Right ventricle myocardium inferior (tissue), 1 donor: ENCODE data around the gene TTLL7. TPM values are rescaled to one million over a fixed set of nuclear protein-coding genes. Genes with fewer than 3 reads are reported as not detected.

Experiments
- ATAC-seq: fragments of 200-7000 bp; cut with Tn5 transposase; one replicate; pipeline ENCODE4 v1.9.1; 2020; ENCODE audit warnings: mild to moderate bottlenecking, moderate library complexity
- DNase-seq: peaks from one replicate; pipeline ENCODE4 v3.0.0; 2021; ENCODE audit errors: missing footprints
- intact Hi-C: fragments of 100-400 bp; cut with DNase I; formaldehyde crosslinking; loops from one replicate; pipeline ENCODE4 v1.11.0; 2022
- total RNA-seq: library from RNA; stranded (reverse); fragmentation: NEBNext Ultra II Directional; extraction: Animal tissue kit (Norgen Biotek cat#: 25700); gene quantifications from one replicate; pipeline ENCODE4 v1.2.1, GENCODE V29; 2021
- donor health status: DM: no; HTN: yes; CAD: no; lungs with severe emphysema.

The TTLL7 gene
- total RNA-seq, 1 donor from 2014 or later: 3.7 TPM

GRCh38 chr1:83844546-83844945 is 154.4 kb downstream of the TTLL7 start:
- intact Hi-C loops: no loop called here
- DNase-seq (no peak), ATAC-seq (no peak)

GRCh38 chr1:83839566-83840173 is 159.3 kb downstream of the TTLL7 start:
- ATAC-seq (no peak), DNase-seq (no peak)
- intact Hi-C loops: no loop called here

GRCh38 chr1:83838573-83838972 is 160.4 kb downstream of the TTLL7 start:
- DNase-seq (no peak), ATAC-seq (no peak)
- intact Hi-C loops: no loop called here

- intact Hi-C loops: no loop called here
- ATAC-seq (no peak), DNase-seq (no peak)
These were observed 162.4 kb downstream of the TTLL7 start for GRCh38 chr1:83836543-83836942.

- intact Hi-C loops: no loop called here
- DNase-seq: no peak
- no peak for ATAC-seq
These were observed 164.2 kb downstream of the TTLL7 start for GRCh38 chr1:83834621-83835264.

GRCh38 chr1:83832194-83832593 is 166.7 kb downstream of the TTLL7 start:
- ATAC-seq: no peak
- intact Hi-C loops: no loop called here
- DNase-seq: no peak

- intact Hi-C loops: no loop called here
- DNase-seq (no peak), ATAC-seq (no peak)
These were observed 169.8 kb downstream of the TTLL7 start for GRCh38 chr1:83829106-83829505.

- intact Hi-C loops: no loop called here
- no peak for DNase-seq
- no peak for ATAC-seq
These were observed 170.5 kb downstream of the TTLL7 start for GRCh38 chr1:83828456-83828855.

- ATAC-seq (peak; percentile 76), DNase-seq (peak; percentile 66)
- intact Hi-C loops: no loop called here
These were observed 171.2 kb downstream of the TTLL7 start for GRCh38 chr1:83827741-83828140.

- DNase-seq: no peak
- ATAC-seq: no peak
- intact Hi-C loops: no loop called here
These were observed 176.7 kb downstream of the TTLL7 start for GRCh38 chr1:83822208-83822607.

- ATAC-seq (no peak), DNase-seq (no peak)
- intact Hi-C loops: loop anchor here (10.0 kb wide), 1 partner anchor 1955 kb away; no protein-coding TSS in a partner anchor
These were observed 179.5 kb downstream of the TTLL7 start for GRCh38 chr1:83819436-83819835.

GRCh38 chr1:83818916-83819315 is 180.0 kb downstream of the TTLL7 start:
- DNase-seq (no peak), ATAC-seq (no peak)
- intact Hi-C loops: loop anchor here (10.0 kb wide), 1 partner anchor 1954 kb away; no protein-coding TSS in a partner anchor

- no peak for ATAC-seq
- intact Hi-C loops: loop anchor here (10.0 kb wide), 1 partner anchor 1952 kb away; no protein-coding TSS in a partner anchor
- DNase-seq: no peak
These were observed 182.1 kb downstream of the TTLL7 start for GRCh38 chr1:83816836-83817235.

GRCh38 chr1:83815330-83815729 is 183.6 kb downstream of the TTLL7 start:
- intact Hi-C loops: loop anchor here (10.0 kb wide), 1 partner anchor 1951 kb away; no protein-coding TSS in a partner anchor
- DNase-seq: no peak
- ATAC-seq: peak; percentile 57

Other genes starting within 250 kb of the TTLL7 start
- 33.8 TPM for gene PRKACB, start 145.1 kb upstream of the TTLL7 start, total RNA-seq